H9 (cell line): Measurements from ENCODE around the gene NHLH1. TPM values are rescaled to one million over a fixed set of nuclear protein-coding genes. Genes with fewer than 3 reads are reported as not detected.

Source experiments
- DNase-seq: peaks from one replicate; pipeline ENCODE4 v3.0.0-alpha.2; 2017
- H2AFZ ChIP-seq: one replicate; pipeline ENCODE4 v1.6.1; 2013; ENCODE audit warnings: mild to moderate bottlenecking, low read length, control low read depth, moderate library complexity
- H2AK5ac ChIP-seq: 2 replicates; pipeline ENCODE4 v1.6.1; 2013; ENCODE audit warnings: low read length, control low read depth, mixed read lengths; ENCODE audit not compliant: insufficient read length
- H2BK120ac ChIP-seq: one replicate; pipeline ENCODE4 v1.6.1; 2013; ENCODE audit warnings: low read depth, mild to moderate bottlenecking, low read length, control low read depth, inconsistent platforms; ENCODE audit not compliant: poor library complexity, severe bottlenecking
- H2BK12ac ChIP-seq: 2 replicates; pipeline ENCODE4 v1.6.1; 2013; ENCODE audit warnings: low read length, control low read depth, mixed read lengths, low read depth; ENCODE audit not compliant: insufficient read length
- H2BK15ac ChIP-seq: 2 replicates; pipeline ENCODE4 v1.6.1; 2013; ENCODE audit warnings: low read depth, low read length, control low read depth
- H2BK20ac ChIP-seq: one replicate; pipeline ENCODE4 v1.6.1; 2013; ENCODE audit warnings: low read depth, mild to moderate bottlenecking, low read length, control low read depth, inconsistent platforms; ENCODE audit not compliant: poor library complexity, severe bottlenecking
- H2BK5ac ChIP-seq: 2 replicates; pipeline ENCODE4 v1.6.1; 2013; ENCODE audit warnings: low read length, control low read depth, mixed read lengths; ENCODE audit not compliant: insufficient read length
- H3K14ac ChIP-seq: 2 replicates; pipeline ENCODE4 v1.6.1; 2013; ENCODE audit warnings: low read length, control low read depth; ENCODE audit not compliant: insufficient read depth
- H3K18ac ChIP-seq: 2 replicates; pipeline ENCODE4 v1.6.1; 2013; ENCODE audit warnings: low read depth, mild to moderate bottlenecking, mixed read lengths, low read length, control low read depth; ENCODE audit not compliant: insufficient read length
- H3K23ac ChIP-seq: 2 replicates; pipeline ENCODE4 v1.6.1; 2013; ENCODE audit warnings: low read length, control low read depth, mixed read lengths, low read depth; ENCODE audit not compliant: insufficient read length
- H3K23me2 ChIP-seq: 2 replicates; pipeline ENCODE4 v1.6.1; 2013; ENCODE audit warnings: low read depth, mild to moderate bottlenecking, mixed read lengths, low read length, control low read depth; ENCODE audit not compliant: insufficient read length, poor library complexity, severe bottlenecking
- H3K27ac ChIP-seq: 2 replicates; pipeline ENCODE4 v1.5.1; 2013; ENCODE audit warnings: low read length, control low read depth, mixed read lengths, low read depth; ENCODE audit not compliant: insufficient read length
- H3K27me3 ChIP-seq: 2 replicates; pipeline ENCODE4 v1.6.1; 2013; ENCODE audit warnings: low read length, control low read depth, inconsistent platforms; ENCODE audit not compliant: insufficient read depth
- H3K4ac ChIP-seq: 2 replicates; pipeline ENCODE4 v1.6.1; 2013; ENCODE audit warnings: low read depth, mild to moderate bottlenecking, control low read depth, inconsistent platforms, low read length, moderate library complexity
- H3K4me1 ChIP-seq: 2 replicates; pipeline ENCODE4 v1.6.1; 2013; ENCODE audit warnings: low read length, control low read depth, inconsistent platforms; ENCODE audit not compliant: insufficient read depth
- H3K4me2 ChIP-seq: 2 replicates; pipeline ENCODE4 v1.6.1; 2013; ENCODE audit warnings: low read length, control low read depth, mixed read lengths; ENCODE audit not compliant: insufficient read length, insufficient read depth
- H3K56ac ChIP-seq: 2 replicates; pipeline ENCODE4 v1.6.1; 2013; ENCODE audit warnings: low read depth, mild to moderate bottlenecking, mixed read lengths, low read length, control low read depth; ENCODE audit not compliant: insufficient read length
- H3K79me1 ChIP-seq: 2 replicates; pipeline ENCODE4 v1.6.1; 2013; ENCODE audit warnings: low read depth, mild to moderate bottlenecking, moderate library complexity, low read length, control low read depth, inconsistent platforms; ENCODE audit not compliant: insufficient read depth, poor library complexity, severe bottlenecking
- H3K79me2 ChIP-seq: 2 replicates; pipeline ENCODE4 v1.6.1; 2013; ENCODE audit warnings: low read length, control low read depth, inconsistent platforms; ENCODE audit not compliant: insufficient read depth
- H3K9ac ChIP-seq: 2 replicates; pipeline ENCODE4 v1.6.1; 2013; ENCODE audit warnings: low read length, control low read depth, mixed read lengths; ENCODE audit not compliant: insufficient read length; ENCODE audit errors: extremely low read depth
- H3K9me3 ChIP-seq: one replicate; pipeline ENCODE4 v1.6.1; 2013; ENCODE audit warnings: low read depth, low read length, inconsistent platforms; ENCODE audit not compliant: control insufficient read depth
- H3T11ph ChIP-seq: one replicate; pipeline ENCODE4 v1.6.1; 2013; ENCODE audit warnings: mild to moderate bottlenecking, low read length, control low read depth, inconsistent platforms
- H4K20me1 ChIP-seq: one replicate; pipeline ENCODE4 v1.6.1; 2013; ENCODE audit not compliant: control insufficient read depth, insufficient read length, insufficient read depth
- H4K5ac ChIP-seq: 2 replicates; pipeline ENCODE4 v1.6.1; 2013; ENCODE audit warnings: low read depth, mild to moderate bottlenecking, mixed read lengths, low read length, control low read depth; ENCODE audit not compliant: insufficient read length
- H4K8ac ChIP-seq: replicated peaks from 2 replicates; pipeline ENCODE4 v1.6.1; 2013; ENCODE audit warnings: low read length, control low read depth, mixed read lengths, low read depth; ENCODE audit not compliant: insufficient read length
- H4K91ac ChIP-seq: 2 replicates; pipeline ENCODE4 v1.6.1; 2013; ENCODE audit warnings: low read depth, mild to moderate bottlenecking, moderate library complexity, mixed read lengths, low read length, control low read depth; ENCODE audit not compliant: insufficient read length
- H3K27ac Mint-ChIP-seq, 3 experiments: 2 replicates in 2 of 3; 3 replicates in 1 of 3; pipeline ENCODE4 v1.8.0; 2020 to 2021; ENCODE audit warnings: mixed read lengths in 3 of 3, mild to moderate bottlenecking in 1 of 3, moderate library complexity in 1 of 3
- H3K27me3 Mint-ChIP-seq: 2 replicates; pipeline ENCODE4 v1.8.0; 2021; ENCODE audit warnings: low read depth, mild to moderate bottlenecking, moderate library complexity, mixed read lengths
- H3K36me3 Mint-ChIP-seq, 3 experiments: 2 replicates in 2 of 3; 3 replicates in 1 of 3; pipeline ENCODE4 v1.8.0; 2020 to 2021; ENCODE audit warnings: low read depth in 3 of 3, mixed read lengths in 3 of 3; ENCODE audit not compliant: insufficient read depth in 1 of 3
- H3K4me1 Mint-ChIP-seq, 2 experiments: 2 replicates each; pipeline ENCODE4 v1.8.0; 2020; ENCODE audit warnings: mixed read lengths in 2 of 2
- H3K4me3 Mint-ChIP-seq, 2 experiments: 2 replicates in 1 of 2; 3 replicates in 1 of 2; pipeline ENCODE4 v1.8.0; 2020 to 2021; ENCODE audit warnings: mild to moderate bottlenecking in 2 of 2, mixed read lengths in 2 of 2, moderate library complexity in 1 of 2
- H3K9me3 Mint-ChIP-seq, 2 experiments: 2 replicates in 1 of 2; 3 replicates in 1 of 2; pipeline ENCODE4 v1.8.0; 2020; ENCODE audit warnings: mild to moderate bottlenecking in 2 of 2, mixed read lengths in 2 of 2, moderate library complexity in 1 of 2
- WGBS: extraction: QIAGEN DNeasy Blood & Tissue Kit; methylation state at CpG from one replicate; pipeline ENCODE4 v1.1.7; 2013; ENCODE audit warnings: missing lambda C conversion rate, low lambda C conversion rate, mixed read lengths; ENCODE audit not compliant: insufficient read length; ENCODE audit errors: extremely low coverage; 5-methylcytosine and 5-hydroxymethylcytosine counted together
- total RNA-seq: library from RNA; stranded (reverse); gene quantifications from 2 replicates; pipeline ENCODE4 v1.2.1, GENCODE V29; 2021
- TF ChIP-seq, protein P1 (sequence below): fragments of 200-600 bp; sonication (generic); conservative IDR thresholded peaks from 3 replicates; pipeline ENCODE4 v1.8.0; 2021; ENCODE audit warnings: antibody characterized with exemption, mild to moderate bottlenecking

NHLH1 gene
- total RNA-seq, 1 experiment from 2014 or later: 1.5 TPM

DNA sequence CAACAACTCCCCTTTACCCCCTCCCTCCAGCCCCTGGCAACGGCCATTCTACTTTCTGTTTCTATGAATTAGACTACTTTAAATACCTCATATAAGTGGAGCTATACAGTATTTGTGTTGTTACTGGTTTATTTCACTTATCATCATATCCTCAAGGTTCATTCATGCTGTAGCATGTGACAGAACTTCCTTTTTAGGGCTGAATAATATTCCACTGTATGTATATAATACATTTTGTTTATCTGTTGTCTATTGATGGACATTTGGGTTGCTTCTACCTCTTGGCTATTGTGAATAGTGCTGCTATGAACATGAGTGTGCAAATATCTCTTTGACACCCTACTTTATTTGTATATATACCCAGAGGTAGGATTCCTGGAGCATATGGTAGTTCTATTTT, 2.2 kb downstream of the NHLH1 start:
- no peak overlapping the region for H2AK5ac ChIP-seq
- no peak overlapping the region for H3K27ac Mint-ChIP-seq
- H3K27ac ChIP-seq: no peak overlapping the region
- no peak overlapping the region for H4K8ac ChIP-seq
- peaks cover 4% of the 10 kb centered on the region; the same call in 1 of the 2 replicates for H3K27me3 Mint-ChIP-seq
- H2BK15ac ChIP-seq: no peak overlapping the region
- peaks cover 0 to 2% (median 0%) of the 10 kb centered on the region in 3 experiments; a peak in 1 of 7 replicates for H3K36me3 Mint-ChIP-seq
- no peaks in the 10 kb centered on the region for H3K9me3 ChIP-seq
- no peak overlapping the region for H3K4me2 ChIP-seq
- H2BK12ac ChIP-seq: no peak overlapping the region
- no peaks in the 10 kb centered on the region for H3K23me2 ChIP-seq
- no peak overlapping the region for H2BK120ac ChIP-seq
- no peak overlapping the region for H2AFZ ChIP-seq
- no peak overlapping the region for H3K18ac ChIP-seq
- H3K9me3 Mint-ChIP-seq: no peaks in the 10 kb centered on the region
- H3K79me2 ChIP-seq: no peaks in the 10 kb centered on the region
- DNase-seq: no peak
- H3K4me1 ChIP-seq: no peaks in the 10 kb centered on the region
- TF ChIP-seq, protein P1, sequence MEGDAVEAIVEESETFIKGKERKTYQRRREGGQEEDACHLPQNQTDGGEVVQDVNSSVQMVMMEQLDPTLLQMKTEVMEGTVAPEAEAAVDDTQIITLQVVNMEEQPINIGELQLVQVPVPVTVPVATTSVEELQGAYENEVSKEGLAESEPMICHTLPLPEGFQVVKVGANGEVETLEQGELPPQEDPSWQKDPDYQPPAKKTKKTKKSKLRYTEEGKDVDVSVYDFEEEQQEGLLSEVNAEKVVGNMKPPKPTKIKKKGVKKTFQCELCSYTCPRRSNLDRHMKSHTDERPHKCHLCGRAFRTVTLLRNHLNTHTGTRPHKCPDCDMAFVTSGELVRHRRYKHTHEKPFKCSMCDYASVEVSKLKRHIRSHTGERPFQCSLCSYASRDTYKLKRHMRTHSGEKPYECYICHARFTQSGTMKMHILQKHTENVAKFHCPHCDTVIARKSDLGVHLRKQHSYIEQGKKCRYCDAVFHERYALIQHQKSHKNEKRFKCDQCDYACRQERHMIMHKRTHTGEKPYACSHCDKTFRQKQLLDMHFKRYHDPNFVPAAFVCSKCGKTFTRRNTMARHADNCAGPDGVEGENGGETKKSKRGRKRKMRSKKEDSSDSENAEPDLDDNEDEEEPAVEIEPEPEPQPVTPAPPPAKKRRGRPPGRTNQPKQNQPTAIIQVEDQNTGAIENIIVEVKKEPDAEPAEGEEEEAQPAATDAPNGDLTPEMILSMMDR: no peak
- H3K4me3 Mint-ChIP-seq: no peak overlapping the region
- H3K56ac ChIP-seq: no peak overlapping the region
- H2BK20ac ChIP-seq: no peak overlapping the region
- H3K27me3 ChIP-seq: no peaks in the 10 kb centered on the region
- no peak overlapping the region for H3T11ph ChIP-seq
- H4K5ac ChIP-seq: no peak overlapping the region
- no peak overlapping the region for H3K14ac ChIP-seq
- H4K91ac ChIP-seq: no peak overlapping the region
- peaks cover 28 to 50% of the 10 kb centered on the region in 2 experiments for H3K4me1 Mint-ChIP-seq
- H4K20me1 ChIP-seq: no peaks in the 10 kb centered on the region
- no CpG with 5 or more reads among the region's 1 CpG for WGBS
- no peak overlapping the region for H3K4ac ChIP-seq
- H3K23ac ChIP-seq: no peak overlapping the region
- H2BK5ac ChIP-seq: no peak overlapping the region
- no peak overlapping the region for H3K9ac ChIP-seq
- H3K79me1 ChIP-seq: no peaks in the 10 kb centered on the region
